GM12875 (cell line): ENCODE results near the gene AMOTL1.

Source experiments
- H3K4me3 ChIP-seq: one replicate; pipeline ENCODE4 v1.5.1; 2011; ENCODE audit warnings: low read depth, low read length, control low read depth
- TF ChIP-seq, protein P1 (sequence below): IDR thresholded peaks from 2 replicates; pipeline ENCODE4 v1.5.1; 2011; ENCODE audit warnings: low read depth, mild to moderate bottlenecking, control low read depth, inconsistent platforms, low read length, moderate library complexity, borderline replicate concordance; ENCODE audit not compliant: insufficient read depth

Gene AMOTL1

DNA sequence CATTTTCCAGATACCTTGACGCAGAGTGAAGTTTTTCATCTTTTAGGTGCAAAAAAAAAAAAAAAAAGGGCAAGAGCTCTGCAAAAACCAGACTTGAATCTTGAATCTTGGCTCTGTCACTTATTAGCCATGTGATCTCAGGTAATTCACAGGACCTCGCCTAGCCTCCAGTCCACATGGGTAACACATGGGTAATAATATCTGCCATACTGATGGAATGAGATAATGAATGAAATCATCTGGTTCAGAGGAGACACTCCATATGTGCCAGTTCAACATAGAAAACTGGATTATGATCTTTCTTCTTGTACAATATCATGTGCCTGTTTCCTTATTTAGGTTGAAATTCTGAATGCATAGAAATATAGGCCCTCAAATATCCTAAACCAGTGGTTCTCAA is 8.6 kb upstream of the AMOTL1 start:
- TF ChIP-seq, protein P1, sequence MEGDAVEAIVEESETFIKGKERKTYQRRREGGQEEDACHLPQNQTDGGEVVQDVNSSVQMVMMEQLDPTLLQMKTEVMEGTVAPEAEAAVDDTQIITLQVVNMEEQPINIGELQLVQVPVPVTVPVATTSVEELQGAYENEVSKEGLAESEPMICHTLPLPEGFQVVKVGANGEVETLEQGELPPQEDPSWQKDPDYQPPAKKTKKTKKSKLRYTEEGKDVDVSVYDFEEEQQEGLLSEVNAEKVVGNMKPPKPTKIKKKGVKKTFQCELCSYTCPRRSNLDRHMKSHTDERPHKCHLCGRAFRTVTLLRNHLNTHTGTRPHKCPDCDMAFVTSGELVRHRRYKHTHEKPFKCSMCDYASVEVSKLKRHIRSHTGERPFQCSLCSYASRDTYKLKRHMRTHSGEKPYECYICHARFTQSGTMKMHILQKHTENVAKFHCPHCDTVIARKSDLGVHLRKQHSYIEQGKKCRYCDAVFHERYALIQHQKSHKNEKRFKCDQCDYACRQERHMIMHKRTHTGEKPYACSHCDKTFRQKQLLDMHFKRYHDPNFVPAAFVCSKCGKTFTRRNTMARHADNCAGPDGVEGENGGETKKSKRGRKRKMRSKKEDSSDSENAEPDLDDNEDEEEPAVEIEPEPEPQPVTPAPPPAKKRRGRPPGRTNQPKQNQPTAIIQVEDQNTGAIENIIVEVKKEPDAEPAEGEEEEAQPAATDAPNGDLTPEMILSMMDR: no peak
- no peak overlapping the region for H3K4me3 ChIP-seq

DNA sequence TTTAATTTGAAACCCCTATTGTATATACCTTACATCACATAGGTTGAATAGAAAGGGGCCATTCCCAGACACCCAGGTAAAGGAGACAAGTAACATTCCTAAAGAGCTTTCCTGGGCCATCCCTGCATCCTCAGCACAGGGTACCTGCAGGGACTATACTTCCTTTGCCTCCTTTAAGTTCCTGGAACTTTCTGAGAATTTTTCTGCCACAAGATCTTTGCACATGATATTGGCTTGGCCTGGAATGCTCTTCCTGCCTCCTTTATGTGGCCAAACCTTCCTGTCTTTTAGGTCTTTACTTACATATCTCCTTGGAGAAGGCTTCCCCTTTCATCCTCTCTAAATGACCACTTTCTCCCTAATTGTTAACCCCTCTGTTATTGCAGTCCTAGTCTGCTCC is 7.9 kb upstream of the AMOTL1 start:
- no peak overlapping the region for H3K4me3 ChIP-seq
- TF ChIP-seq, protein P1: no peak

GRCh38 chr11:94762208-94762607 is 5.9 kb upstream of the AMOTL1 start:
- TF ChIP-seq, protein P1: no peak

GRCh38 chr11:94762995-94763394 is 5.2 kb upstream of the AMOTL1 start:
- H3K4me3 ChIP-seq: no peak overlapping the region
- TF ChIP-seq, protein P1: no peak

More at GRCh38 chr11:94762208-94762607, 5.9 kb upstream of the AMOTL1 start:
- no peak overlapping the region for H3K4me3 ChIP-seq

DNA sequence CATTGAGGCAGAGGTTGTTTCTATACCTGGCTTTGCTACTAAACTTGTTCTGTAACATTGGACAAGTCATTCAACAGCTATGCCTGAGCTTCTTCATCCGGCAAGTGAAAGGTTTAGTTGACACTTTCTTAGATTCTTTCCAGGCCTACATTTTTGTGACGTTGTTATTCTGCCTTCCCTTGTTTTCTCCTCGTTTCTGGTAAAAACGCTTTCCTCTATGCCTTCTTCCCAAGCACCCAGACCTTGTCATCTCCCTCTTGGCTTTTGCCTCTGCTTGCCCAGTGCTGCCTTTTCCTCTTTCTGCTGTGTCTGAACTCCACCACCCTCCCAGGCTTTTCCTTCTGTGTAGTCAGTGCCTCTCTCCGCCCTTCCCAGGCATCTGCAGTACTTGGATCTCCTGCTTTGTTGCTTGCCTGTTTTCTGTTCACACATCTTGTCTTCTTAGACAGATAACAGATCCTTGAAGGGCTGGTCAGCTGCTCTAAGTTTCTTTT is 1.4 kb upstream of the AMOTL1 start:
- TF ChIP-seq, protein P1: no peak
- no peak overlapping the region for H3K4me3 ChIP-seq

DNA sequence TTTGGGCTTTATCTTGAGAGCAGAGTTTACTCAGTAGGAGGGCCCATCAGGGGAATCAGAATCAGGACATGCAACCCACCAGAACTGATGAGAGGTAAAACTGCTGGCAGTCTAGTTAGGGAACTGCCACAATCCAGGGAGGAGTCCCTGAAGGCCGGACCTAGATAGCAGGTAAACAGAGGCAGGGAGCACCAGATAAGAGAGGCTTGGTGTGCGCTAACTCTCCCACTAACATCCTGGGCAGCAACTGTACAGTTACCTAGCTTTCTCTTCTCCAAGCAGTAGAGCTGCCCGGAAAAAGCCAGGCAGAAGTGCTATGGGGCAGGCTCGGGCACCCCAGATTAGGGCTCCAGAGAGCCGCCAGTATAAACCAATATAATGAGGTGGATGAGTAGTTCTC is 865 bp upstream of the AMOTL1 start:
- H3K4me3 ChIP-seq: no peak overlapping the region
- TF ChIP-seq, protein P1: no peak

GRCh38 chr11:94768602-94769541 is 716 bp downstream of the AMOTL1 start:
- H3K4me3 ChIP-seq: peak overlapping the region; percentile 19
- TF ChIP-seq, protein P1: no peak
